Smooth muscle cell (in vitro differentiated cells): Measurements from ENCODE around the gene ANO8. TPM values are rescaled to one million over a fixed set of nuclear protein-coding genes. Genes with fewer than 3 reads are reported as not detected.
A peak's percentile ranks its signal among the peaks of the same experiment; 100 is the strongest.

Source experiments
- DNase-seq: peaks from one replicate; lab custom pipeline; 2025; ENCODE audit not compliant: unreplicated experiment; lab: John Stamatoyannopoulos, UW
- H2AFZ ChIP-seq: fragments of 200-600 bp; sonication (generic); 2 replicates; pipeline ENCODE4 v1.6.0; 2016; ENCODE audit warnings: antibody characterized with exemption, low read depth, mild to moderate bottlenecking
- H3F3A ChIP-seq: fragments of 200-600 bp; sonication (generic); 2 replicates; pipeline ENCODE4 v1.6.0; 2017; ENCODE audit warnings: antibody characterized with exemption, low read depth
- H3K27ac ChIP-seq: fragments of 200-600 bp; sonication (generic); 2 replicates; pipeline ENCODE4 v1.5.1; 2016; ENCODE audit warnings: low read depth, mild to moderate bottlenecking
- H3K27me3 ChIP-seq: fragments of 200-600 bp; sonication (generic); 2 replicates; pipeline ENCODE4 v1.6.1; 2016; ENCODE audit warnings: low read depth, mild to moderate bottlenecking
- H3K36me3 ChIP-seq: fragments of 200-600 bp; sonication (generic); 2 replicates; pipeline ENCODE4 v1.5.1; 2016; ENCODE audit warnings: low read depth
- H3K4me1 ChIP-seq: fragments of 200-600 bp; sonication (generic); 2 replicates; pipeline ENCODE4 v1.5.1; 2016; ENCODE audit warnings: low read depth
- H3K4me2 ChIP-seq: fragments of 200-600 bp; sonication (generic); 2 replicates; pipeline ENCODE4 v1.6.0; 2016; ENCODE audit warnings: mild to moderate bottlenecking
- H3K4me3 ChIP-seq: fragments of 200-600 bp; sonication (generic); 2 replicates; pipeline ENCODE4 v1.5.1; 2016; ENCODE audit warnings: mild to moderate bottlenecking
- H3K79me2 ChIP-seq: fragments of 200-600 bp; sonication (generic); 2 replicates; pipeline ENCODE4 v1.6.0; 2016; ENCODE audit warnings: low read depth, mild to moderate bottlenecking
- H3K9ac ChIP-seq: fragments of 200-600 bp; sonication (generic); 2 replicates; pipeline ENCODE4 v1.6.0; 2016; ENCODE audit warnings: low read depth
- H3K9me3 ChIP-seq: fragments of 200-600 bp; sonication (generic); replicated peaks from 2 replicates; pipeline ENCODE4 v1.5.1; 2016; ENCODE audit warnings: low read depth
- H4K20me1 ChIP-seq: fragments of 200-600 bp; sonication (generic); 2 replicates; pipeline ENCODE4 v1.6.0; 2016; ENCODE audit warnings: low read depth
- WGBS: methylation state at CpG from one replicate; pipeline ENCODE4 v1.1.7; 2016; ENCODE audit warnings: low lambda C conversion rate; 5-methylcytosine and 5-hydroxymethylcytosine counted together
- polyA plus RNA-seq: library from polyadenylated mRNA; unstranded; fragments of >200 nt; fragmentation: Nextera tagmentation; extraction: Ambion mirVana; gene quantifications from 2 replicates; pipeline ENCODE4 v1.2.1, GENCODE V29; 2016
- total RNA-seq: library from RNA; depleted of rRNA; stranded (reverse); fragments of >200 nt; gene quantifications from 2 replicates; pipeline ENCODE4 v1.2.3, GENCODE V29; 2014
- TF ChIP-seq, protein P1 (sequence below): fragments of 200-600 bp; sonication (generic); IDR thresholded peaks from 2 replicates; pipeline ENCODE4 v1.5.1; 2017; ENCODE audit warnings: borderline replicate concordance, mild to moderate bottlenecking, antibody characterized with exemption; ENCODE audit not compliant: insufficient read depth, poor library complexity, severe bottlenecking

Gene ANO8
- total and polyA plus RNA-seq, 2 experiments from 2014 or later = 1.3 to 8.0 TPM

DNA sequence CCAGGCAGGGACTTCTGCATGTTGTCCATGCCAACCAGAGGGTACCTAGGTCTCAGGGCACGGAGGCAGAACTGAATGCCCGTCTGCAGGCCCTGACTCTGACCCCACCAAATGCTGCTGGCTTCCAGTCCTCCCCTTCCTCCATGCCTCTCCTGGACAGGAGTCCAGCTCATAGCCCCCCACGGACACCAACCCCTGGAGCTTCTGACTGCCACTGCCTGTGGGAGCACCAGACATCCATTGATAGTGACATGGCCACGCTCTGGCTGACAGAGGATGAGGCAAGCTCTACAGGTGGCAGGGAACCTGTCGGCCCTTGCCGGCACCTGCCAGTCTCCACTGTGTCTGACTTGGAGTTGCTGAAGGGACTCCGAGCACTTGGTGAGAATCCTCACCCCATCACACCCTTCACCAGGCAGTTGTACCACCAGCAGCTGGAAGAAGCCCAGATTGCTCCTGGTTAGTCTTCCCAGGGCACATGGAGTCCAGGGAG is 51.1 kb downstream of the ANO8 start:
- TF ChIP-seq, protein P1, sequence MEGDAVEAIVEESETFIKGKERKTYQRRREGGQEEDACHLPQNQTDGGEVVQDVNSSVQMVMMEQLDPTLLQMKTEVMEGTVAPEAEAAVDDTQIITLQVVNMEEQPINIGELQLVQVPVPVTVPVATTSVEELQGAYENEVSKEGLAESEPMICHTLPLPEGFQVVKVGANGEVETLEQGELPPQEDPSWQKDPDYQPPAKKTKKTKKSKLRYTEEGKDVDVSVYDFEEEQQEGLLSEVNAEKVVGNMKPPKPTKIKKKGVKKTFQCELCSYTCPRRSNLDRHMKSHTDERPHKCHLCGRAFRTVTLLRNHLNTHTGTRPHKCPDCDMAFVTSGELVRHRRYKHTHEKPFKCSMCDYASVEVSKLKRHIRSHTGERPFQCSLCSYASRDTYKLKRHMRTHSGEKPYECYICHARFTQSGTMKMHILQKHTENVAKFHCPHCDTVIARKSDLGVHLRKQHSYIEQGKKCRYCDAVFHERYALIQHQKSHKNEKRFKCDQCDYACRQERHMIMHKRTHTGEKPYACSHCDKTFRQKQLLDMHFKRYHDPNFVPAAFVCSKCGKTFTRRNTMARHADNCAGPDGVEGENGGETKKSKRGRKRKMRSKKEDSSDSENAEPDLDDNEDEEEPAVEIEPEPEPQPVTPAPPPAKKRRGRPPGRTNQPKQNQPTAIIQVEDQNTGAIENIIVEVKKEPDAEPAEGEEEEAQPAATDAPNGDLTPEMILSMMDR = no peak
- H3K27me3 ChIP-seq = no peaks in the 10 kb centered on the region
- no peaks in the 10 kb centered on the region for H3K36me3 ChIP-seq
- H2AFZ ChIP-seq = no peak overlapping the region
- H3K9ac ChIP-seq = no peak overlapping the region
- H3F3A ChIP-seq = no peaks in the 10 kb centered on the region
- WGBS = 88% methylated on average over 7 of the region's 7 CpGs
- DNase-seq = no peak
- no peak overlapping the region for H3K4me2 ChIP-seq
- no peaks in the 10 kb centered on the region for H3K9me3 ChIP-seq
- H3K4me1 ChIP-seq = no peaks in the 10 kb centered on the region
- no peaks in the 10 kb centered on the region for H3K79me2 ChIP-seq
- H3K4me3 ChIP-seq = no peak overlapping the region
- no peaks in the 10 kb centered on the region for H4K20me1 ChIP-seq
- H3K27ac ChIP-seq = no peak overlapping the region

DNA sequence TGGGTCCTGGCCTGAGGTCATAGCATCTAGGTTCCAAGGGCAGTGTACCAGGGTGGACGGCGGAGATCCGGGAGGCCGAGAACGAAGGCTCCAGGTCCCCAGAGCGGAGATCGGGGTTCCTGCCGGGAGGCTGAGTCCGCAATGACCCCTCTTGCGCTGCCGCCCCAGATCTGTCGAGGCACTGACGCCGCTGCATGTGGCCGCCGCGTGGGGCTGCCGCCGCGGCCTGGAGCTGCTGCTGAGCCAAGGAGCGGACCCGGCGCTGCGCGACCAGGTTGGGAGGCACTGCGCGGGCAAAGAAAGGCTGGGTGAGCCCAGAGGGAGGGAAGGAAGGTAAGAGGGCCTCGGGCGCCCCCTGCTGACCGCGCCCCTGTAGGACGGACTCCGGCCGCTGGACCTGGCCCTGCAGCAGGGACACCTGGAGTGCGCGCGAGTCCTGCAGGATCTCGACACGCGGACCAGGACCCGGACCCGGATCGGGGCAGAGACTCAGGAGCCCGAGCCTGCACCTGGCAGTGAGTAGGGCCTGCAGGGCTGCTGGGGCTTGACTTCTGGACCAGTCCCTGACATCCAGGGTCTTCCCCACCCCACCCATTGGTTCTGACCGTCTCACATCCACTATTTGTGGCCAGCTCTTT is 52.0 kb downstream of the ANO8 start:
- Histone ChIP-seq H3F3A (no peaks in the 10 kb centered on the region), H3K9me3 (no peaks in the 10 kb centered on the region), H3K36me3 (no peaks in the 10 kb centered on the region), H3K27ac (no peak overlapping the region), H3K4me1 (no peaks in the 10 kb centered on the region), H4K20me1 (no peaks in the 10 kb centered on the region), H3K27me3 (no peaks in the 10 kb centered on the region), H3K4me3 (peak overlapping the region; percentile 40), H3K9ac (no peak overlapping the region), H2AFZ (peak overlapping the region; percentile 61), H3K4me2 (peak overlapping the region; percentile 88), H3K79me2 (no peaks in the 10 kb centered on the region)
- DNase-seq = peak; percentile 64
- WGBS = 9% methylated on average over 41 of the region's 45 CpGs
- TF ChIP-seq, protein P1 = peak; percentile 96

DNA sequence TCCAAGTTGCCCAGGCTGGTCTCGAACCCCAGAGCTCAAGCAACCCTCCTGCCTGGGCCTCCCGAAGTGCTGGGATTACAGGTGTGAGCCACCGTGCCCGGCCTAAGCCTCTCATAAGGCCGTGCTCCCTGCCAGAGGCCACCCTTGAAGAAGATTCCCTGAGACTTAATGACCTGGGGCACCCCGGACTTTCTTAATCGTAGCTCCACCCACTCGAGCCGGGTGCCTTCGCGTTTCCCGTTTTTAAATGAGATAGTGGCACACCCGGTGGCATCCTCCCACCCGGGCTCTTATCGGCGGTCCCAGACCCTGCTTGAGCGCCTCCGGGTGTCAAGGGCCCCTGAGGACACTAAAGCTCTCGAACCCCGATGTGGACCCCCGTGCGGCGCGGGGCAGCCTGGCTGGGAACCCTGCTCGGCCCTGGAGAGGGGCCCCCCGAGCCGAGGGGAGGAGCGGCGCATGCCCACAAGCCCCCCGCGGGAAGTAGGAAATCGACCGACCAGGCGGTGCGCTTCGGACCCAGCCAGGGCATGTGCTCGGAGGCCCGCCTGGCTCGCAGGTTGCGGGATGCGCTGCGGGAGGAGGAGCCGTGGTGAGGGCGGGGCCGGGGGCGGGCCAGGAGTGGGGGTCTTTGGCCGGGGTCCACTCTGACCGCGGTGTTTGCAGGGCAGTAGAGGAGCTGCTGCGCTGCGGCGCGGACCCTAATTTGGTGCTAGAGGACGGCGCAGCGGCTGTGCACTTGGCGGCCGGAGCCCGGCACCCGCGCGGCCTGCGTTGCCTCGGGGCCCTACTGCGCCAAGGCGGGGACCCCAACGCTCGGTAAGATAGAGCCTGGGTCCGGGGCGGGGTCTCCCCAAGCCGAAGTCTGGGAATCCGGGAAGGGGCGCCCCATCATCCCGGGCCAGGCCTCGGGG is 53.0 kb downstream of the ANO8 start, which contains the start of gene ANKLE1:
Gene ANKLE1, plus strand, starts transcription at position 511 of the 914 bp plus-strand sequence. Its CDS starts 20 bp downstream, at position 531.
- Histone ChIP-seq H3K79me2 (no peaks in the 10 kb centered on the region), H3K27me3 (no peaks in the 10 kb centered on the region), H3K9me3 (no peaks in the 10 kb centered on the region), H4K20me1 (no peaks in the 10 kb centered on the region), H3K9ac (no peak within 1 kb of the TSS), H3K36me3 (no peaks in the 10 kb centered on the region), H3K4me3 (peak within 1 kb of the TSS; percentile 40), H3F3A (no peaks in the 10 kb centered on the region), H3K27ac (no peak within 1 kb of the TSS), H2AFZ (peak within 1 kb of the TSS; percentile 61), H3K4me1 (no peaks in the 10 kb centered on the region), H3K4me2 (peak within 1 kb of the TSS; percentile 88)
- DNase-seq = peak; percentile 11
- WGBS = 16% methylated on average over 63 of the region's 75 CpGs
- TF ChIP-seq, protein P1 = no peak
